Kidney (tissue), 14 donors: Measurements from ENCODE around the gene SNX32. TPM values are rescaled to one million over a fixed set of nuclear protein-coding genes. Genes with fewer than 3 reads are reported as not detected.
"Not testable (repeated sequence)": the region's sequence is repeated elsewhere in the genome, so short reads cannot be mapped to it uniquely, and the experiment has no call there.

Source experiments
- DNase-seq, 5 donors: peaks; one replicate each; pipeline ENCODE4 v3.0.0-alpha.2; 2013 to 2020
- FAIRE-seq: peaks from 2 replicates; lab custom pipeline; 2012; peaks lifted over from hg19 to GRCh38; lab: Jason Lieb, UNC
- H3K27ac ChIP-seq, 2 donors: one replicate each; pipeline ENCODE4 v1.7.0; 2013; ENCODE audit warnings: low read depth in 2 of 2, low read length in 2 of 2, inconsistent platforms in 1 of 2
- H3K27me3 ChIP-seq: one replicate; pipeline ENCODE4 v1.7.1; 2013; ENCODE audit warnings: low read length, inconsistent platforms; ENCODE audit not compliant: control insufficient read depth, insufficient read depth
- H3K36me3 ChIP-seq, 3 donors: one replicate each; pipeline versions ENCODE4 v1.7.0 to v1.7.1; 2013; ENCODE audit warnings: low read length in 3 of 3, control low read depth in 1 of 3, inconsistent platforms in 1 of 3; ENCODE audit not compliant: insufficient read depth in 3 of 3, control insufficient read depth in 2 of 3
- H3K4me1 ChIP-seq, 3 donors: one replicate each; pipeline versions ENCODE4 v1.7.0 to v1.7.1; 2013; ENCODE audit warnings: low read length in 3 of 3, inconsistent platforms in 1 of 3, low read depth in 1 of 3; ENCODE audit not compliant: control insufficient read depth in 2 of 3, insufficient read depth in 2 of 3
- H3K4me3 ChIP-seq, 3 donors: one replicate each; pipeline versions ENCODE4 v1.7.0 to v1.8.1; 2013; ENCODE audit warnings: low read length in 3 of 3, control low read depth in 1 of 3, inconsistent platforms in 1 of 3
- H3K9ac ChIP-seq, 3 donors: one replicate each; pipeline versions ENCODE4 v1.7.0 to v1.7.1; 2013; ENCODE audit warnings: low read length in 3 of 3, control low read depth in 1 of 3, inconsistent platforms in 1 of 3
- H3K9me3 ChIP-seq, 3 donors: one replicate each; pipeline versions ENCODE4 v1.7.0 to v1.7.1; 2013; ENCODE audit warnings: low read length in 3 of 3, control low read depth in 1 of 3, inconsistent platforms in 1 of 3; ENCODE audit not compliant: control insufficient read depth in 2 of 3, insufficient read depth in 1 of 3
- intact Hi-C: fragments of 100-400 bp; cut with DNase I; formaldehyde crosslinking; loops from one replicate; pipeline ENCODE4 v1.11.1; 2022
- polyA plus RNA-seq: library from polyadenylated mRNA; stranded (reverse); fragments of 350-450 nt; fragmentation: Illumina TruSeq; extraction: RNeasy Lipid Tissue Mini Kit (QIAGEN cat#74804); gene quantifications from one replicate; pipeline ENCODE4 v1.2.3, GENCODE V29; 2014; ENCODE audit warnings: low read depth, low replicate concordance; ENCODE audit not compliant: insufficient read depth
- total RNA-seq: library from RNA; stranded (reverse); fragmentation: NEBNext Ultra II Directional; extraction: Animal tissue kit (Norgen Biotek cat#: 25700); gene quantifications from one replicate; pipeline ENCODE4 v1.2.1, GENCODE V29; 2021
- TF ChIP-seq, protein P1 (sequence below): IDR thresholded peaks from 3 replicates; pipeline ENCODE4 v1.5.1; 2012; ENCODE audit warnings: mild to moderate bottlenecking, moderate library complexity, borderline replicate concordance; ENCODE audit not compliant: insufficient read depth; ENCODE audit errors: extremely low read depth
- donor health status: control.
- donor health status: control.
- donor health status: control.
- donor health status: control.
- donor health status: control.
- donor health status: DM: yes; HTN: yes; CAD: no.
- donor health status: Normal renal cell carcinoma (clear cell type).

The SNX32 gene
- total and polyA plus RNA-seq, 2 donors from 2014 or later, result 0.43 to 1.0 TPM

DNA sequence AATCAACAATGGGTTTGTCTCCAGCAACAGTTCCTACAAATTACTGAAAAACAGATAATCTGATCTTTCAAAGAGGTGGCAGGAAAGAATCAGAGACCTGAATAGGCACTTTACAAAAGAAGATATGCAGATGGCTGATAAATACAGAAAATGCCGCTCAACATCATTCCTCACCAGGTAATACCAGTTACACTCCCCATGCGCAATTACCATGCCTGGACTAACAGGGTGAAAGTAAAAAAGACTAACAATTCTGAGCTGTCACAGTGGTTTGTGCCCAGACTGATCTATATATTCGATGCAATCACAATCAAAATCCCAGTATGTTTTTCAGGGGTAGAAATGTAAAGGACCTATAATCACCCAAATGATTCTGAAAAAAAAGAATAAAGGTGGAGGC lies 10.0 kb downstream of the SNX32 start:
- H3K4me3 ChIP-seq, result no peak overlapping the region
- no peaks in the 10 kb centered on the region for H3K4me1 ChIP-seq
- DNase-seq, result no peak
- H3K27me3 ChIP-seq, result no peaks in the 10 kb centered on the region
- H3K27ac ChIP-seq, result no peak overlapping the region
- no peaks in the 10 kb centered on the region for H3K36me3 ChIP-seq
- FAIRE-seq, result no peak
- no peak overlapping the region for H3K9ac ChIP-seq
- H3K9me3 ChIP-seq, result no peaks in the 10 kb centered on the region
- intact Hi-C loops, result no loop called here
- TF ChIP-seq, protein P1, sequence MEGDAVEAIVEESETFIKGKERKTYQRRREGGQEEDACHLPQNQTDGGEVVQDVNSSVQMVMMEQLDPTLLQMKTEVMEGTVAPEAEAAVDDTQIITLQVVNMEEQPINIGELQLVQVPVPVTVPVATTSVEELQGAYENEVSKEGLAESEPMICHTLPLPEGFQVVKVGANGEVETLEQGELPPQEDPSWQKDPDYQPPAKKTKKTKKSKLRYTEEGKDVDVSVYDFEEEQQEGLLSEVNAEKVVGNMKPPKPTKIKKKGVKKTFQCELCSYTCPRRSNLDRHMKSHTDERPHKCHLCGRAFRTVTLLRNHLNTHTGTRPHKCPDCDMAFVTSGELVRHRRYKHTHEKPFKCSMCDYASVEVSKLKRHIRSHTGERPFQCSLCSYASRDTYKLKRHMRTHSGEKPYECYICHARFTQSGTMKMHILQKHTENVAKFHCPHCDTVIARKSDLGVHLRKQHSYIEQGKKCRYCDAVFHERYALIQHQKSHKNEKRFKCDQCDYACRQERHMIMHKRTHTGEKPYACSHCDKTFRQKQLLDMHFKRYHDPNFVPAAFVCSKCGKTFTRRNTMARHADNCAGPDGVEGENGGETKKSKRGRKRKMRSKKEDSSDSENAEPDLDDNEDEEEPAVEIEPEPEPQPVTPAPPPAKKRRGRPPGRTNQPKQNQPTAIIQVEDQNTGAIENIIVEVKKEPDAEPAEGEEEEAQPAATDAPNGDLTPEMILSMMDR, result no peak

DNA sequence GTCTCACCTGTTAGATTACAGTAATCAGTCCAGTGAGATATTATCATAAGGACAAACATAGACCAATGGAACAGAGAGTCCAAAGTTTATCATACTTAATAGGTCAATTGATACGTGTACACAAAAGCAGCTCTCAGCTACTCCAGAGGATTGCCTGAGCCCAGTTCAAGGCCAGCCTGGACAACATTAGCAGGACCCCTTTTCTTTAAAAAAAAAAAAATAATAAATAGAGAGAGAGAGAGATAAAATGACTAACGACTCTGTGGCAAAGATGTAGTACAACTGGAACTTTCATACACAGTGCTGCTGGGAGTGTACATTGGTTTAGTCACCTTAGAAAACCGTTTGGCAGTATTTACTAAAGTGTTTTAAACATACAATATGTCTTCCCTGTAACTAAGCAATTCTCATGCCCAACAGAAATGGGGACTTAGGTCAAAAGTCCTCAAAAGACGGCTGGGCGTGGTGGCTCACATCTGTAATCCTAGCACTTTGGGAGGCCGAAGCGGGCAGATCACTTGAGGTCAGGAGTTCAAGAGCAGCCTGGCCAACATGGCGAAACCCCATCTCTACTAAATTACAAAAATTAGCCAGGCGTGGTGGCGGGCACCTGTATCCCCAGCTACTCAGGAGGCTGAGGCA lies 10.6 kb downstream of the SNX32 start:
- Histone ChIP-seq H3K36me3 (no peaks in the 10 kb centered on the region), H3K9me3 (no peaks in the 10 kb centered on the region), H3K27ac (no peak overlapping the region), H3K9ac (no peak overlapping the region), H3K4me1 (no peaks in the 10 kb centered on the region), H3K27me3 (no peaks in the 10 kb centered on the region), H3K4me3 (no peak overlapping the region)
- FAIRE-seq (no peak), DNase-seq (no peak)
- TF ChIP-seq, protein P1, result no peak
- intact Hi-C loops, result no loop called here

DNA sequence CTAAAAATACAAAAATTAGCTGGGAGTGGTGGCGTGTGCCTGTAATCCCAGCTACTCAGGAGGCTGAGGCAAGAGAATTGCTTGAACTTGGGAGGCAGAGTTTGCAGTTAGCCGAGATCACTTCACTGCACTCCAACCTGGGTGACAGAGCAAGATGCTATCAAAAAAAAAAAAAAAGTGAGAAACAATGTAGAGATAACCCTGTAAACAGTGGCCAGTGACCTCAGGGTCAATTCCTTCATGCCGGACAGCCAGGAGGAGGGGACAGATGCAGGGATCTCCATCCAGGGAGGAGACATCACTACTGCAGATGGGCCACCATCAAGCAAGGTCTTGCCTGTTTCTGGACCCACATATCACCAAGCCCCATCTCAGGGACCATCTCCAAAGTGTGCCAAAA lies 14.0 kb downstream of the SNX32 start:
- TF ChIP-seq, protein P1, result no peak
- Histone ChIP-seq H3K36me3 (peaks cover 0 to 5% (median 0%) of the 10 kb centered on the region in 3 donors), H3K9me3 (peaks cover 0 to 6% (median 0%) of the 10 kb centered on the region in 3 donors), H3K9ac (no peak overlapping the region), H3K27ac (no peak overlapping the region), H3K4me1 (no peaks in the 10 kb centered on the region), H3K4me3 (no peak overlapping the region), H3K27me3 (no peaks in the 10 kb centered on the region)
- FAIRE-seq (no peak), DNase-seq (no peak)
- intact Hi-C loops, result no loop called here

DNA sequence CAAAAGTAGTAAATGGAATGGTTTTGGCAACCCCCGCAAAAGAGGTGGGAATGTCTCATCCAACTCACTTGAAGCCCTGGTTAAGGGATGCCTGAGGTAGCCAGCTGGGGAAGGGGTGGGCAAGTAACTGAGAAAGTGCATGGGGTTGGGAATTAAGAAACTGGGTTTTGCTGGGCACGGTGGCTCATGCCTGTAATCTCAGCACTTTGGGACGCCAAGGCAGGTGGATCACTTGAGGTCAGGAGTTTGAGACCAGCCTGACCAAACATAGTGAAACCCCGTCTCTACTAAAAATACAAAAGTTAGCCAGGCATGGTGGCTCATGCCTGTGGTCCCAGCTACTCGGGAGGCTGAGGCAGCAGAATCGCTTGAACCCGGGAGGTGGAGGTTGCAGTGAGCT lies 14.9 kb downstream of the SNX32 start:
- FAIRE-seq, H3K27ac ChIP-seq, H3K9me3 ChIP-seq, H3K4me1 ChIP-seq, DNase-seq, H3K4me3 ChIP-seq, intact Hi-C loops, H3K9ac ChIP-seq, H3K27me3 ChIP-seq: not testable (repeated sequence)
- peaks cover 0 to 10% (median under 1%) of the 10 kb centered on the region in 3 donors for H3K36me3 ChIP-seq
